ENCODE measurements around the gene AKR1C1.
"Not testable (repeated sequence)": the region's sequence is repeated elsewhere in the genome, so short reads cannot be mapped to it uniquely, and the experiment has no call there.

Gene AKR1C1

GRCh38 chr10:4982764-4983226 is 19.6 kb downstream of the AKR1C1 start:
- no peak for DNase-seq (ENCODE audit: low read depth)
- TF ChIP-seq CTCF (IDR thresholded peaks at IDR 0.05; ENCODE audit: low read depth, low read length, missing control alignments), result no peak
- no peak overlapping the region for H3K4me3 ChIP-seq (ENCODE audit: low read depth, low read length)

- TF ChIP-seq CTCF (IDR thresholded peaks at IDR 0.05; ENCODE audit: low read depth, low read length, missing control alignments), result no peak
- no peak overlapping the region for H3K4me3 ChIP-seq (ENCODE audit: low read depth, low read length)
- DNase-seq (ENCODE audit: low read depth), result no peak
These were observed 20.5 kb downstream of the AKR1C1 start for GRCh38 chr10:4983615-4984216.

DNA sequence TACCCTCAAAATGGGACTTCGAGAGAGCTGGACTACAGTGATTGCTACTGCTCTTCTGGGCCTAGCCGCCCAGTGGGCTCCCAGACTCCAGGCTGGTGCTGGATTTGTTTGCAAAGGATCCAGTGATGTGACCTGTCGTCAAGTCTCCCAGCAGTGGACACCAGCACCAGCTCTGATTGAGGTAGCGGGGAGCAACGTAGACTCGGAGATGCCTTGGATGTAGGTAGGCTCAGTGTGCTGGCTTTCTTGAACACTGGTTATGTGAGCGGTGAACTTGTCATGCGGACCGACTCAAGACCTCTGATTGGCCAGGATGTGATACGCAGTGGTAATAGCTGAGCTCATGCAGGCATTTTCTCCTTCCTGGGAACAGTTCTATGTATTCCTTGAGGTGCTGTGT is 21.0 kb downstream of the AKR1C1 start:
- H3K4me3 ChIP-seq (ENCODE audit: low read depth, low read length), result no peak overlapping the region
- DNase-seq (ENCODE audit: low read depth), result no peak
- no peak for TF ChIP-seq CTCF (IDR thresholded peaks at IDR 0.05; ENCODE audit: low read depth, low read length, missing control alignments)

DNA sequence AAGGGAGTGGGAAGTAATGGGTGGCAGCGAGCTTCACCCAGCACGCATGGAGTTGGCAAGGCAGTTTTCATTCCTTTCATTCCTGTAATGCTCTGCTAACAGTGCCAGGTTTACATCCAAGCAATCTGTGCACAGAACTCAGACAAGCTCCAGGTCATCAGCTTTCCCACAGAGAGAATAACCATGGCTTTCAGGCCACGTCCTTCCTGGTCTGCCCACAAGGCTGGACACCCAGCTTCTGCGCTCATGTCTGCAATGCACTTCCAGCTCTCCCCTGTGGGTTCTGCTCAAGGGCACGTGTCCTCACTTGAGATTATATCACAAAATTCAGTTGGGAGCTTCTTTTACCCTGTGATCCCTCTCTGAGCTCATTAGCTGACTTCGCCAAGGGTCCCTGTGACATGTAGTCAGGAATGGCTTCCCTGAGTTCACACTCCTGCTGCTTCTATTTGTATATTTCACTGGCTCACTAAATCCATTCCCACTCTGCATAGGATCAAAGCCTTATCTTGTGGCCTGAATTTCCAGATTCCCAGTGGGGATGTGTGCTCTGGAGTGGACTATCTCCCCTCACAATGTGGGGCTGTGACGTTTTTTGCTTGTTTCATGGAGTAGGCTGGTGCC is 21.9 kb downstream of the AKR1C1 start:
- H3K4me3 ChIP-seq (ENCODE audit: low read depth, low read length), result no peak overlapping the region
- TF ChIP-seq CTCF (IDR thresholded peaks at IDR 0.05; ENCODE audit: low read depth, low read length, missing control alignments), result no peak
- no peak for DNase-seq (ENCODE audit: low read depth)

DNA sequence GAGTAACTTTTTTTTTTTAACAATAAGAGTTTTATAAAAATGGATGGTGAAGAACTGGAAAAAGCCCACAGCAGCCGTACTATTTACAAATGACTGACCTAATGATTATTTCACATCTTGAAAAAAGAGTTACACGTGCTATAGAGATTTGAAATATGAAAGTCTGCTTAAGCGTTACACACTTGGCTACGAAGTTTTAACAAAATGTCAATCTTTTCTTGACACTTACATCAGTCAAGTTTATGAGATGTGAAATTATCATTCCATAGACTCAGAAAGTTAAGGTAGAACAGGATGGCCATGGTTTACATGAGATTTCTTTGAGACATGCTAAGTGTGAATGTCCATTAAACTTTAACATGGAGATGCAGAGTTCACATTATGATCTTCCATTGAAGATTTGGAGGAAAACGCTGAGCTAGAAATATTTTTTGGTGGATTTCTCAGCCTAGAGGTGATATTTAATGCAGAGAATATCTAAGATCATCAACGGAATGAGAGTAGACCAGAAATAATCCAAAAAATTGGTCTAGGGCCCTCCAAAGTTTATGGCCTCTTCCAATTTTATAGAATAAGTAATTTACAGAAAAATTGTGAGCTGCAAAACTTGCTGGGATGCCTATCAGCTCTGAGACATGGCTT is 24.9 kb downstream of the AKR1C1 start:
- not testable (repeated sequence) for DNase-seq (ENCODE audit: low read depth); H3K4me3 ChIP-seq (ENCODE audit: low read depth, low read length)

- no peak overlapping the region for H3K4me3 ChIP-seq (ENCODE audit: low read depth, low read length)
- DNase-seq (ENCODE audit: low read depth), result no peak
- no peak for TF ChIP-seq CTCF (IDR thresholded peaks at IDR 0.05; ENCODE audit: low read depth, low read length, missing control alignments)
These were observed 27.0 kb downstream of the AKR1C1 start for GRCh38 chr10:4990217-4990616.

- not testable (repeated sequence) for H3K4me3 ChIP-seq (ENCODE audit: low read depth, low read length); DNase-seq (ENCODE audit: low read depth)
These were observed 28.2 kb downstream of the AKR1C1 start for GRCh38 chr10:4991463-4991862.

GRCh38 chr10:4992564-4992963 is 29.3 kb downstream of the AKR1C1 start:
- not testable (repeated sequence) for DNase-seq (ENCODE audit: low read depth)

DNA sequence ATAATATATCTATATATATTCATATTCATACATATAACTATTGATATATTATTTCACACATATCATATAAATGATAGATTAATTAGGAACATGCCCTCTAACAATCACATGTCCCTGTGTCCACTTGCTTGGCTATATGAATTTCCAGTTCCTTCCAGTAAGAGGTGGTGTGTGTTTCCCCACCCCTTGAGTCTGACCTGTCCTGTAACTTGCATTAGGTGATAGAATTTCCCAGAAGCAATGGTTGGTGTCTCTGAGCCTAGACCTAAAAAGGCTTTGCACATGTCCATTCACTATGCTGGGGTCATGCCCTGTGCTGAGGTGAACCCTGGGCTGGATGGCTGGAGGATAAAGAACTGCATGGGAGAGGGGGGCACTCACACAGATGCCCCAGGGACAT is 31.0 kb downstream of the AKR1C1 start:
- not testable (repeated sequence) for DNase-seq (ENCODE audit: low read depth); H3K4me3 ChIP-seq (ENCODE audit: low read depth, low read length)

More at GRCh38 chr10:4992564-4992963, 29.3 kb downstream of the AKR1C1 start:
- H3K4me3 ChIP-seq (ENCODE audit: low read depth, low read length), result not testable (repeated sequence)

All from GM12864 (cell line).